ENCODE results near the gene MYPOP.

- TF ChIP-seq CTCF (IDR thresholded peaks at IDR 0.05; ENCODE audit: low read depth, low read length, missing input control) (no peak), EGR1 (IDR thresholded peaks at IDR 0.05; ENCODE audit: low read depth in 2 of 2) (no peak), RAD21 (IDR thresholded peaks at IDR 0.05) (no peak), REST (IDR thresholded peaks at IDR 0.05) (no peak), JUND (IDR thresholded peaks at IDR 0.05) (no peak), MAX (IDR thresholded peaks at IDR 0.05) (no peak), HNF4G (IDR thresholded peaks at IDR 0.05) (no peak), GABPA (IDR thresholded peaks at IDR 0.05 in 1 of 2, conservative IDR thresholded peaks at IDR 0.05 in 1 of 2) (no peak), YY1 (IDR thresholded peaks at IDR 0.05) (no peak), TAF1 (conservative IDR thresholded peaks at IDR 0.05) (no peak)
Measured at GRCh38 chr19:45922281-45922680, 19.9 kb upstream of the MYPOP start.
